ENCODE results near the gene MYO9B. TPM values are rescaled to one million over a fixed set of nuclear protein-coding genes. Genes with fewer than 3 reads are reported as not detected.

MYO9B gene
- total and polyA plus RNA-seq, 2 of the 13 experiments (the other 11 are each of a cell fraction or from before 2014, with no cell fraction given), result 18.0 to 18.3 TPM

DNA sequence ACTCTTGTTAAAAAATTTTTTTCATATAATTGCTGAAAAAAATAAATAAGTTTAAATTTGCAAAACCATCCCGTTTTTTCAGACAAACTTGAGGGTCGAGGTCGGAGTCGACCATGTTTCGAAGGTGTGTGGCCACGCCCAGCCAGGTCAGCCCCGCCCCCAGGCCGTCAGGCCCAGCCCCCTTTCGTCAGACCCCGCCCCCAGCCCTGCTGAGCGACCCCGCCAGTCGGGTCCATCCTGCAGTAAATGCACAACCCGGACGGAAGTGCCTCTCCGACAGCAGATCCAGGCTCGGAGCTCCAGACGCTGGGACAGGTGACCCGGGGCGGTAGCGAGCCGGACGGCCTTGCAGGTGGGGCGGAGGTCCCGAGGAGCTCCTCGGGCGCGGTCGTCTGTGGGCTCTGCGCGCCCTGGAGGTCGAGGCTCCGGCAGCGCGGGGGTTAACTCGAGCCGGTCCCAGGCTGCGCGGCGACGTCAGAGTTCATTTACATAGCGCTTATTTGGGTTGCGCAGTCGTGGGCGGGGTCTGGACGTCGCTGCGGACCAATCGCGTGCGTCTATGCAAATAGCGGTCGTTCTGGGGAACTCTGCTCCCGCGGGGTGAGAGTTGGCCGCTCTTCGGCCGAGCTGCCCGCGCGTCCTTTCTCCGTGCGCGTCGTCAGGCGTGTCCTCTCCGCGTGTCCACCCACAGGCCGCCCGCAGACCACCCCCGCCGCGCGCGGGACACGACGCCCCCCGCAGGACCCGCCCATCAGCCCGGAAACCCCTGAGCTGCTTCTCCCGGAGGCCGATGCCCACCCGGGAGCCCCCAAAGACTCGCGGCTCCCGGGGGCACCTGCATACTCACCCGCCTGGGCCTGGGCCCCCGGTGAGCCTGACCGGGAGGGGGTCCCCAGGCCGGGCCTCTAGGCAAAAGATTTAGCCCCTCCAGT lies 150.7 kb downstream of the MYO9B start, which contains the start of gene OCEL1 (continued):
- TF ChIP-seq FOXA1 (IDR thresholded peaks at IDR 0.05) (no peak), FOXA1 (CRISPR knock-in tag; IDR thresholded peaks at IDR 0.05) (no peak; the same call in none of the 2 replicates), ZNF296 (CRISPR knock-in tag; conservative IDR thresholded peaks at IDR 0.05) (peak; percentile 83), EHMT2 (IDR thresholded peaks at IDR 0.05; ENCODE audit: borderline replicate concordance, low read depth, low read length) (no peak), KLF16 (CRISPR knock-in tag; IDR thresholded peaks at IDR 0.05) (peak in 1 of 2 experiments; percentile 50; a peak in 1 of 4 replicates), NBN (conservative IDR thresholded peaks at IDR 0.05) (no peak), ZNF138 (CRISPR knock-in tag; IDR thresholded peaks at IDR 0.05; ENCODE audit: low read depth) (no peak), NCOA2 (CRISPR knock-in tag; IDR thresholded peaks at IDR 0.05) (peak; percentile 17; the same call in 1 of the 2 replicates), FOXJ3 (CRISPR knock-in tag; IDR thresholded peaks at IDR 0.05; ENCODE audit: borderline replicate concordance) (peak; percentile 39; the same call in 1 of the 2 replicates), KDM5B (CRISPR knock-in tag; IDR thresholded peaks at IDR 0.05; ENCODE audit: borderline replicate concordance) (peak; percentile 79; the same call in 1 of the 2 replicates), THAP11 (CRISPR knock-in tag; IDR thresholded peaks at IDR 0.05) (peak; percentile 70; the same call in 1 of the 2 replicates), ZNF75D (CRISPR knock-in tag; IDR thresholded peaks at IDR 0.05; ENCODE audit: borderline replicate concordance) (no peak), ZNF660 (CRISPR knock-in tag; IDR thresholded peaks at IDR 0.05; ENCODE audit: borderline replicate concordance, low read depth) (no peak), SNRNP70 (IDR thresholded peaks at IDR 0.05; ENCODE audit: low read depth, low read length) (no peak)
- TF ChIP-seq, protein P1, sequence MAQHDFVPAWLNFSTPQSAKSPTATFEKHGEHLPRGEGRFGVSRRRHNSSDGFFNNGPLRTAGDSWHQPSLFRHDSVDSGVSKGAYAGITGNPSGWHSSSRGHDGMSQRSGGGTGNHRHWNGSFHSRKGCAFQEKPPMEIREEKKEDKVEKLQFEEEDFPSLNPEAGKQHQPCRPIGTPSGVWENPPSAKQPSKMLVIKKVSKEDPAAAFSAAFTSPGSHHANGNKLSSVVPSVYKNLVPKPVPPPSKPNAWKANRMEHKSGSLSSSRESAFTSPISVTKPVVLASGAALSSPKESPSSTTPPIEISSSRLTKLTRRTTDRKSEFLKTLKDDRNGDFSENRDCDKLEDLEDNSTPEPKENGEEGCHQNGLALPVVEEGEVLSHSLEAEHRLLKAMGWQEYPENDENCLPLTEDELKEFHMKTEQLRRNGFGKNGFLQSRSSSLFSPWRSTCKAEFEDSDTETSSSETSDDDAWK (CRISPR knock-in tag; IDR thresholded peaks at IDR 0.05), result no peak
- TF ChIP-seq, protein P2, sequence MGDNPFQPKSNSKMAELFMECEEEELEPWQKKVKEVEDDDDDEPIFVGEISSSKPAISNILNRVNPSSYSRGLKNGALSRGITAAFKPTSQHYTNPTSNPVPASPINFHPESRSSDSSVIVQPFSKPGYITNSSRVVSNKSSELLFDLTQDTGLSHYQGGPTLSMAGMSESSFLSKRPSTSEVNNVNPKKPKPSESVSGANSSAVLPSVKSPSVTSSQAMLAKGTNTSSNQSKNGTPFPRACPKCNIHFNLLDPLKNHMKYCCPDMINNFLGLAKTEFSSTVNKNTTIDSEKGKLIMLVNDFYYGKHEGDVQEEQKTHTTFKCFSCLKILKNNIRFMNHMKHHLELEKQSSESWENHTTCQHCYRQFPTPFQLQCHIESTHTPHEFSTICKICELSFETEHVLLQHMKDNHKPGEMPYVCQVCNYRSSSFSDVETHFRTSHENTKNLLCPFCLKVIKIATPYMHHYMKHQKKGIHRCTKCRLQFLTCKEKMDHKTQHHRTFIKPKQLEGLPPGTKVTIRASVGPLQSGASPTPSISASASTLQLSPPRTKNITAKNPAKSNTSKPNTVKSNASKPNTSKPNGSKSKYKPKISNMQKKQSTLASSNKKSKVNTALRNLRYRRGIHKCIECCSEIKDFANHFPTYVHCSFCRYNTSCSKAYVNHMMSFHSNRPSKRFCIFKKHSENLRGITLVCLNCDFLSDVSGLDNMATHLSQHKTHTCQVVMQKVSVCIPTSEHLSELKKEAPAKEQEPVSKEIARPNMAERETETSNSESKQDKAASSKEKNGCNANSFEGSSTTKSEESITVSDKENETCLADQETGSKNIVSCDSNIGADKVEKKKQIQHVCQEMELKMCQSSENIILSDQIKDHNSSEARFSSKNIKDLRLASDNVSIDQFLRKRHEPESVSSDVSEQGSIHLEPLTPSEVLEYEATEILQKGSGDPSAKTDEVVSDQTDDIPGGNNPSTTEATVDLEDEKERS (CRISPR knock-in tag; IDR thresholded peaks at IDR 0.05), result peak; percentile 54; the same call in 1 of the 2 replicates
- TF ChIP-seq, protein P3, sequence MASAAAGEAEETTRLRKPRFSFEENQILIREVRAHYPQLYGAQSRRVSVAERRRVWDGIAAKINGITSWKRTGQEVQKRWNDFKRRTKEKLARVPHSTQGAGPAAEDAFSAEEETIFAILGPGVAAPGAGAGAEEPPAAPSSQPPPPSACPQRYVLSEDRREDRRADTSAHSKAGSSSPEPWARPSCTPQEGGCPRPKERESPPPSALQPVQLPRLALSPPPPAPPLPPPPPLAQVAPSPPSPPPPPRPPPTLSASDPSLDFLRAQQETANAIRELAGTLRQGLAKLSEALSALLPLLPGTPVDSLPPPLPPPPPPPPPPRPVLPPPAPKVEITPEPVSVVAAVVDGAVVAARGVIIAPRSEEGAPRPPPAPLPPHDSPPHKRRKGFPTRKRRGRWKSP (CRISPR knock-in tag; IDR thresholded peaks at IDR 0.05), result peak; percentile 66
- TF ChIP-seq, protein P4, sequence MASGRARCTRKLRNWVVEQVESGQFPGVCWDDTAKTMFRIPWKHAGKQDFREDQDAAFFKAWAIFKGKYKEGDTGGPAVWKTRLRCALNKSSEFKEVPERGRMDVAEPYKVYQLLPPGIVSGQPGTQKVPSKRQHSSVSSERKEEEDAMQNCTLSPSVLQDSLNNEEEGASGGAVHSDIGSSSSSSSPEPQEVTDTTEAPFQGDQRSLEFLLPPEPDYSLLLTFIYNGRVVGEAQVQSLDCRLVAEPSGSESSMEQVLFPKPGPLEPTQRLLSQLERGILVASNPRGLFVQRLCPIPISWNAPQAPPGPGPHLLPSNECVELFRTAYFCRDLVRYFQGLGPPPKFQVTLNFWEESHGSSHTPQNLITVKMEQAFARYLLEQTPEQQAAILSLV (CRISPR knock-in tag; IDR thresholded peaks at IDR 0.05; ENCODE audit: borderline replicate concordance), result 0 out of 2 replicates have a peak, but pooled peaks have one; percentile 47
- TF ChIP-seq, protein P5, sequence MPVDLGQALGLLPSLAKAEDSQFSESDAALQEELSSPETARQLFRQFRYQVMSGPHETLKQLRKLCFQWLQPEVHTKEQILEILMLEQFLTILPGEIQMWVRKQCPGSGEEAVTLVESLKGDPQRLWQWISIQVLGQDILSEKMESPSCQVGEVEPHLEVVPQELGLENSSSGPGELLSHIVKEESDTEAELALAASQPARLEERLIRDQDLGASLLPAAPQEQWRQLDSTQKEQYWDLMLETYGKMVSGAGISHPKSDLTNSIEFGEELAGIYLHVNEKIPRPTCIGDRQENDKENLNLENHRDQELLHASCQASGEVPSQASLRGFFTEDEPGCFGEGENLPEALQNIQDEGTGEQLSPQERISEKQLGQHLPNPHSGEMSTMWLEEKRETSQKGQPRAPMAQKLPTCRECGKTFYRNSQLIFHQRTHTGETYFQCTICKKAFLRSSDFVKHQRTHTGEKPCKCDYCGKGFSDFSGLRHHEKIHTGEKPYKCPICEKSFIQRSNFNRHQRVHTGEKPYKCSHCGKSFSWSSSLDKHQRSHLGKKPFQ (CRISPR knock-in tag; IDR thresholded peaks at IDR 0.05; ENCODE audit: insufficient replicate concordance), result no peak
